ENCODE results near the gene EGFL7. TPM values are rescaled to one million over a fixed set of nuclear protein-coding genes. Genes with fewer than 3 reads are reported as not detected.

The EGFL7 gene
- total and polyA plus RNA-seq, 4 donors = 128 to 379 (median 226) TPM

DNA sequence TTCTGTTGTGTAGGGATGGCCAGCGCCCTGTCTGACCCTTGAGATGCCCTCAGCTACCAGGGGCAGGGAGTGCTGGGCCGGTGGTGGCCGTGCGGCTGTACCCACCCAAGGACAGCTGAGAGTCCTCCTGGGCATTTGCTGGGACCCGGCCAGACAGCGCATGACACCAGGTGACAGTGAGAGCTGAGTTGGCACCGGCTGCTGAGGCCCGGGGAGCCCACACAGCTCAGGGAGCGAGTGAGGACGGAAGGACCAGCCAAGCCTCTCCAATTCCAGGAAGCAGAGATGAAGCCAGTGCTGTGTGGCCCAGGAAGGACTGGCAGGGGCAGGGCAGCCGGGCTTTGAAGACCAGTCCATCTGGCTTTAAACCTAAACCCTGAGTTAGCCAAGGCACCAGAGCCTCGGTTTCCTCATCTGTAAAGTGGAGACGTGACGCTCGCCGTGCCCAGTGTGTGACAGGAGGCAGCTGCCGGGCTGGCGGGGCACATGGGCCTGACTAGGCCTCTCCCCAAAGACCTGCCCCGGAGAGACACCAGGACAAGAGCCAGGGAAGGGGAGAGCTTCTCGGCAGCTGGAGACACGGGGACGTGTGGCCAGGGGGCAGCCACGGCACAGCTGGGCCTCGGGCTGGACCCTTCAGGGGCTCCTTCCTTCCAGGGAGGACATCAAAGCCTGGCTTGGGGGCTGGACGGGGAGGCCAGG is 27.5 kb downstream of the EGFL7 start:
- Histone ChIP-seq H3K9ac (ENCODE audit: insufficient read depth in 1 of 2, low read length in 2 of 2) (no peak overlapping the region), H3K27ac (ENCODE audit: low read depth in 1 of 2, low read length in 1 of 2) (peak overlapping the region; percentile 38 to 81), H3K9me3 (ENCODE audit: control insufficient read depth in 4 of 4, insufficient read depth in 3 of 4, low read length in 3 of 4) (no peaks in the 10 kb centered on the region), H3K36me3 (ENCODE audit: control insufficient read depth in 4 of 4, insufficient read depth in 4 of 4, low read length in 4 of 4) (no peaks in the 10 kb centered on the region), H3K27me3 (ENCODE audit: control insufficient read depth in 3 of 3, insufficient read depth in 3 of 3, low read length in 2 of 3) (no peaks in the 10 kb centered on the region), H3K4me3 (no peak overlapping the region), H3K4me1 (ENCODE audit: control insufficient read depth in 5 of 5, insufficient read depth in 5 of 5, low read length in 5 of 5) (peaks cover 3 to 29% (median 21%) of the 10 kb centered on the region in 5 donors)
- DNase-seq (no peak), ATAC-seq (ENCODE audit: insufficient read depth, low FRiP score) (no peak)
- 74 to 92% methylated on average over 25 of the region's 25 CpGs for WGBS, 2 donors
- TF ChIP-seq, protein P1, sequence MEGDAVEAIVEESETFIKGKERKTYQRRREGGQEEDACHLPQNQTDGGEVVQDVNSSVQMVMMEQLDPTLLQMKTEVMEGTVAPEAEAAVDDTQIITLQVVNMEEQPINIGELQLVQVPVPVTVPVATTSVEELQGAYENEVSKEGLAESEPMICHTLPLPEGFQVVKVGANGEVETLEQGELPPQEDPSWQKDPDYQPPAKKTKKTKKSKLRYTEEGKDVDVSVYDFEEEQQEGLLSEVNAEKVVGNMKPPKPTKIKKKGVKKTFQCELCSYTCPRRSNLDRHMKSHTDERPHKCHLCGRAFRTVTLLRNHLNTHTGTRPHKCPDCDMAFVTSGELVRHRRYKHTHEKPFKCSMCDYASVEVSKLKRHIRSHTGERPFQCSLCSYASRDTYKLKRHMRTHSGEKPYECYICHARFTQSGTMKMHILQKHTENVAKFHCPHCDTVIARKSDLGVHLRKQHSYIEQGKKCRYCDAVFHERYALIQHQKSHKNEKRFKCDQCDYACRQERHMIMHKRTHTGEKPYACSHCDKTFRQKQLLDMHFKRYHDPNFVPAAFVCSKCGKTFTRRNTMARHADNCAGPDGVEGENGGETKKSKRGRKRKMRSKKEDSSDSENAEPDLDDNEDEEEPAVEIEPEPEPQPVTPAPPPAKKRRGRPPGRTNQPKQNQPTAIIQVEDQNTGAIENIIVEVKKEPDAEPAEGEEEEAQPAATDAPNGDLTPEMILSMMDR (IDR thresholded peaks at IDR 0.05; ENCODE audit: control extremely low read depth, extremely low read depth) = no peak

DNA sequence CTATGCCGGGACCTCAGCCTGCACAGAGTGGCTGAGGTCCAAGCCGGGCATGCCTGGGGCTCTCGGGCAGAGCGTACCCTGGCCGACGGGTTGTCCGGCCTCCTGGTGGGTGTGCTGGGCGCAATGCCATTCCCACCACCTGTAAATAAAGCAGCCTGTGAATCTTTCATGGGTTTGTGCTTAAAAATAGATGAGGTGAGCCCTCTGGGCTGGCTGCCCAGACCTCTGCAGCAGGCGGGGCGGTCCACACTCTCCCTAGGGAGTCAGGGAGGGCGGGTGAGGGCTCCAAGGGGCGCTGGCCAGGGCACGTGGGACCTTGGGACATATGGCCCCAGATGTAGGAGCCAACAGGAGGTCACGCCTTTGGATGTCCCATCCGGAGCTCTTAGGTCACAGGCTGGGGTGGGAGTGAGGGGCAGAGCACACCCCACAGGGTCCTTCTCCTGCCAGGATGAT is 28.1 kb downstream of the EGFL7 start:
- H3K4me1 ChIP-seq (ENCODE audit: control insufficient read depth in 5 of 5, insufficient read depth in 5 of 5, low read length in 5 of 5) = peaks cover under 1 to 23% (median 17%) of the 10 kb centered on the region in 5 donors
- TF ChIP-seq, protein P1 (IDR thresholded peaks at IDR 0.05; ENCODE audit: control extremely low read depth, extremely low read depth) = no peak
- DNase-seq = no peak
- ATAC-seq (ENCODE audit: insufficient read depth, low FRiP score) = no peak
- 68 to 80% methylated on average over 15 of the region's 15 CpGs for WGBS, 2 donors
- H3K9me3 ChIP-seq (ENCODE audit: control insufficient read depth in 4 of 4, insufficient read depth in 3 of 4, low read length in 3 of 4) = no peaks in the 10 kb centered on the region
- no peak overlapping the region for H3K9ac ChIP-seq (ENCODE audit: insufficient read depth in 1 of 2, low read length in 2 of 2)
- H3K27ac ChIP-seq (ENCODE audit: low read depth in 1 of 2, low read length in 1 of 2) = peak overlapping the region; percentile 38 to 81
- H3K27me3 ChIP-seq (ENCODE audit: control insufficient read depth in 3 of 3, insufficient read depth in 3 of 3, low read length in 2 of 3) = no peaks in the 10 kb centered on the region
- H3K4me3 ChIP-seq = no peak overlapping the region
- H3K36me3 ChIP-seq (ENCODE audit: control insufficient read depth in 4 of 4, insufficient read depth in 4 of 4, low read length in 4 of 4) = no peaks in the 10 kb centered on the region

DNA sequence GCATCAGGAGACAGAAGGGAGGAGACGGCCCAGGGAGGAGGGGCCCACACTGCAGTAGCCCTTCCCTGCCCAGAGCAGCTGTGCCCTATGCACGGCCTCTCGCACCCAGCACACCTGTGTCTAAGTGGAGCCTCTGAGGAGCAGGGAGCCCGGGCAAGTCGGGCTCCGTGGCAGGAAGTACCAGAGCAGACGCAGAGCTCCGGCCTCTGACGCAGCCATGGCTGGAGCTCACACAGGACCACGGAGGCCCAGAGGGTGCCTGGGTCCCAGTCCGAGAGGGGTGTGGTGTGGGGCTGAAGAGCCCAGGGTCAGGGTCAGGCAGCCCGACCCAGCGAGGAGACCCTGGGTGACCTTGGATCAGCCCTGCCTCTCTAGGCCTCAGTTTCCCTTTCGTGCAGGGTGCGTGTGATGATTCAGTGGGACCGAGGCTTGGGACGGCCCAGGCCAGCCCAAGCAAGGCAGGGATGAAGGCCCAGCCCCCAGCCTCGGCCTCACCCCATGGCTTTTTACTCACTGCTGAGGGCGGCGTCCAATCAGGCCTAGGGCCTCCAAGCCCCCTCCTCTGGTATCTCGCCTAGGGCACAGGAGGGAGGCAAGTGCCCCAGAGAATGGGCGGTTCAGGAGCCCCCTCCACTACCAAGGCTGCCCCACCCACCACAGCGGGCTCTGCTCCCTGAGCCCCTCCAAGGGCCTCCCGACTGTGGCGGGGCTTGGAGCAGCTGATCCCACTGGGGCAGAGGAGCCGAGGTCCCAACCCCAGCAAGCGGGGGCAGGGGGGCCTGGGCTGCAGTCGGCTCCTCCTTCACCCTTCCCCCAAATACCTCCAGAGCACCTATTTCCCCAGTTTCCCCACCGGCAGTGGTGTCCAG is 28.8 kb downstream of the EGFL7 start:
- WGBS, 2 donors = 92 to 96% methylated on average over 26 to 29 of the region's 29 CpGs
- no peaks in the 10 kb centered on the region for H3K36me3 ChIP-seq (ENCODE audit: control insufficient read depth in 4 of 4, insufficient read depth in 4 of 4, low read length in 4 of 4)
- ATAC-seq (ENCODE audit: insufficient read depth, low FRiP score) (no peak), DNase-seq (no peak)
- peaks cover 0 to 16% (median 16%) of the 10 kb centered on the region in 5 donors for H3K4me1 ChIP-seq (ENCODE audit: control insufficient read depth in 5 of 5, insufficient read depth in 5 of 5, low read length in 5 of 5)
- no peak overlapping the region for H3K4me3 ChIP-seq
- no peaks in the 10 kb centered on the region for H3K9me3 ChIP-seq (ENCODE audit: control insufficient read depth in 4 of 4, insufficient read depth in 3 of 4, low read length in 3 of 4)
- peak overlapping the region in 1 of 2 donors; percentile 27 for H3K27ac ChIP-seq (ENCODE audit: low read depth in 1 of 2, low read length in 1 of 2)
- H3K27me3 ChIP-seq (ENCODE audit: control insufficient read depth in 3 of 3, insufficient read depth in 3 of 3, low read length in 2 of 3) = no peaks in the 10 kb centered on the region
- no peak overlapping the region for H3K9ac ChIP-seq (ENCODE audit: insufficient read depth in 1 of 2, low read length in 2 of 2)
- TF ChIP-seq, protein P1 (IDR thresholded peaks at IDR 0.05; ENCODE audit: control extremely low read depth, extremely low read depth) = no peak
